HG02759 (cell line): ENCODE measurements around the gene GPR151.
"Not testable (repeated sequence)": the region's sequence is repeated elsewhere in the genome, so short reads cannot be mapped to it uniquely, and the experiment has no call there.

Experiments used
- ATAC-seq: cut with Tn5 transposase; IDR thresholded peaks from one replicate; pipeline ENCODE4 v1.9.1; 2021; ENCODE audit warnings: mild to moderate bottlenecking, moderate library complexity; ENCODE audit not compliant: unreplicated experiment

Gene GPR151

GRCh38 chr5:146516151-146516475, at the start of gene GPR151:
TSS of gene GPR151 (minus strand) at chr5:146516190. CDS start at chr5:146516113, 77 bp downstream.
- peak; percentile 34 for ATAC-seq

GRCh38 chr5:146564007-146564762, 48.2 kb upstream of the GPR151 start:
- no peak for ATAC-seq

- ATAC-seq = no peak
These were observed 46.5 kb upstream of the GPR151 start for GRCh38 chr5:146562461-146562860.

- ATAC-seq = no peak
These were observed 45.7 kb upstream of the GPR151 start for GRCh38 chr5:146561711-146562110.

- no peak for ATAC-seq
These were observed 44.3 kb upstream of the GPR151 start for GRCh38 chr5:146560205-146560812.

GRCh38 chr5:146556884-146557283, 40.9 kb upstream of the GPR151 start:
- not testable (repeated sequence) for ATAC-seq

- ATAC-seq = no peak
These were observed 37.5 kb upstream of the GPR151 start for GRCh38 chr5:146553446-146553845.

- no peak for ATAC-seq
These were observed 33.6 kb upstream of the GPR151 start for GRCh38 chr5:146549615-146550014.

GRCh38 chr5:146548781-146549449, 32.9 kb upstream of the GPR151 start:
- no peak for ATAC-seq

- no peak for ATAC-seq
These were observed 28.2 kb upstream of the GPR151 start for GRCh38 chr5:146544232-146544631.

GRCh38 chr5:146541958-146542849, 26.2 kb upstream of the GPR151 start:
- ATAC-seq = peak; percentile 100

- no peak for ATAC-seq
These were observed 24.4 kb upstream of the GPR151 start for GRCh38 chr5:146540414-146540813.

- ATAC-seq = no peak
These were observed 24.0 kb upstream of the GPR151 start for GRCh38 chr5:146539973-146540372.

- no peak for ATAC-seq
These were observed 22.4 kb upstream of the GPR151 start for GRCh38 chr5:146538432-146538831.

- ATAC-seq = no peak
These were observed 17.9 kb upstream of the GPR151 start for GRCh38 chr5:146533882-146534281.

- peak; percentile 89 for ATAC-seq
These were observed 17.4 kb upstream of the GPR151 start for GRCh38 chr5:146533260-146533857.

GRCh38 chr5:146529984-146530383, 14.0 kb upstream of the GPR151 start:
- peak; percentile 79 for ATAC-seq

GRCh38 chr5:146528236-146528635, 12.2 kb upstream of the GPR151 start:
- ATAC-seq = no peak

GRCh38 chr5:146527785-146528184, 11.8 kb upstream of the GPR151 start:
- no peak for ATAC-seq

- no peak for ATAC-seq
These were observed 7.7 kb upstream of the GPR151 start for GRCh38 chr5:146523698-146524097.
